H1 (cell line): ENCODE data around the gene XRCC6.

Experiments
- CHD2 ChIP-seq: IDR thresholded peaks from 2 replicates; pipeline ENCODE4 v1.6.1; 2012; ENCODE audit warnings: low read length, improper control_type of control experiment
- CTCF ChIP-seq, 3 experiments: IDR thresholded peaks; 1 replicate in 2 of 3; 2 replicates in 1 of 3; pipeline versions ENCODE4 v1.5.1 to v1.6.1; 2011; ENCODE audit warnings: low read length in 3 of 3, mild to moderate bottlenecking in 3 of 3, inconsistent platforms in 2 of 3, low read depth in 1 of 3, moderate library complexity in 1 of 3; ENCODE audit not compliant: insufficient read depth in 1 of 3; ENCODE audit errors: control extremely low read depth in 1 of 3
- EZH2 ChIP-seq: fragments of 200-600 bp; sonication (generic); IDR thresholded peaks from 2 replicates; pipeline ENCODE4 v1.7.1; 2012; ENCODE audit warnings: low read depth, mild to moderate bottlenecking, moderate library complexity, low read length, inconsistent platforms; ENCODE audit not compliant: severe bottlenecking
- PHF8 ChIP-seq: fragments of 200-600 bp; sonication (generic); conservative IDR thresholded peaks from 2 replicates; pipeline ENCODE4 v1.7.1; 2012; ENCODE audit warnings: low read depth, mild to moderate bottlenecking, inconsistent platforms, low read length, moderate library complexity
- POLR2A ChIP-seq, 2 experiments: IDR thresholded peaks; 1 replicate in 1 of 2; 2 replicates in 1 of 2; pipeline ENCODE4 v1.6.1; 2011; ENCODE audit warnings: low read depth in 2 of 2, low read length in 2 of 2, mild to moderate bottlenecking in 2 of 2; ENCODE audit errors: control extremely low read depth in 1 of 2
- POLR2AphosphoS5 ChIP-seq: IDR thresholded peaks from 2 replicates; pipeline ENCODE4 v1.6.1; 2011; ENCODE audit warnings: low read depth, low read length
- RNF2 ChIP-seq: fragments of 200-900, 300-1000 bp; sonication (generic); IDR thresholded peaks from 2 replicates; pipeline ENCODE4 v1.7.1; 2016; ENCODE audit warnings: borderline replicate concordance, low read depth, mild to moderate bottlenecking, antibody characterized with exemption, low read length; ENCODE audit not compliant: poor library complexity, severe bottlenecking; ENCODE audit errors: missing control alignments
- ZNF274 ChIP-seq: IDR thresholded peaks from 2 replicates; pipeline ENCODE4 v1.7.0; 2012; ENCODE audit warnings: low read length, borderline replicate concordance; ENCODE audit errors: extremely low read depth

- no peak for TF ChIP-seq CTCF (IDR thresholded peaks at IDR 0.05; ENCODE audit: control extremely low read depth in 1 of 3, insufficient read depth in 1 of 3, low read depth in 1 of 3, low read length in 3 of 3)
- TF ChIP-seq POLR2AphosphoS5: no peak
- no peak for TF ChIP-seq CHD2
- no peak for TF ChIP-seq RNF2
- no peak for TF ChIP-seq POLR2A (IDR thresholded peaks at IDR 0.05; ENCODE audit: control extremely low read depth in 1 of 2, low read depth in 2 of 2, low read length in 2 of 2)
- TF ChIP-seq PHF8: no peak
- no peak for TF ChIP-seq ZNF274
- no peak for TF ChIP-seq EZH2
Observed at GRCh38 chr22:41709341-41709740, 88.2 kb downstream of the XRCC6 start.
